Ishikawa (cell line): Measurements from ENCODE around the gene OR9G1.

Experiments used
- CREB1 ChIP-seq: IDR thresholded peaks from 2 replicates; pipeline ENCODE4 v1.6.1; 2012; ENCODE audit warnings: low read depth
- EGR1 ChIP-seq: IDR thresholded peaks from 2 replicates; pipeline ENCODE4 v1.6.1; 2012
- EP300 ChIP-seq: IDR thresholded peaks from 2 replicates; pipeline ENCODE4 v1.6.1; 2012; ENCODE audit warnings: borderline replicate concordance
- FOXM1 ChIP-seq: IDR thresholded peaks from 2 replicates; pipeline ENCODE4 v1.6.1; 2012; ENCODE audit warnings: low read depth, borderline replicate concordance
- NFIC ChIP-seq: IDR thresholded peaks from 2 replicates; pipeline ENCODE4 v1.6.1; 2012
- RAD21 ChIP-seq: IDR thresholded peaks from 2 replicates; pipeline ENCODE4 v1.6.1; 2012; ENCODE audit warnings: low read depth
- TAF1 ChIP-seq: IDR thresholded peaks from 2 replicates; pipeline ENCODE4 v1.6.1; 2012; ENCODE audit warnings: low read depth, mild to moderate bottlenecking
- TEAD4 ChIP-seq: IDR thresholded peaks from 2 replicates; pipeline ENCODE4 v1.6.1; 2012
- USF1 ChIP-seq: IDR thresholded peaks from 2 replicates; pipeline ENCODE4 v1.6.1; 2012
- TF ChIP-seq, protein P1 (sequence below): IDR thresholded peaks from 2 replicates; pipeline ENCODE4 v1.6.1; 2012; ENCODE audit warnings: low read depth, mild to moderate bottlenecking
- TF ChIP-seq, protein P2 (sequence below): IDR thresholded peaks from 2 replicates; pipeline ENCODE4 v1.6.1; 2012

- TF ChIP-seq USF1, result no peak
- TF ChIP-seq, protein P1, sequence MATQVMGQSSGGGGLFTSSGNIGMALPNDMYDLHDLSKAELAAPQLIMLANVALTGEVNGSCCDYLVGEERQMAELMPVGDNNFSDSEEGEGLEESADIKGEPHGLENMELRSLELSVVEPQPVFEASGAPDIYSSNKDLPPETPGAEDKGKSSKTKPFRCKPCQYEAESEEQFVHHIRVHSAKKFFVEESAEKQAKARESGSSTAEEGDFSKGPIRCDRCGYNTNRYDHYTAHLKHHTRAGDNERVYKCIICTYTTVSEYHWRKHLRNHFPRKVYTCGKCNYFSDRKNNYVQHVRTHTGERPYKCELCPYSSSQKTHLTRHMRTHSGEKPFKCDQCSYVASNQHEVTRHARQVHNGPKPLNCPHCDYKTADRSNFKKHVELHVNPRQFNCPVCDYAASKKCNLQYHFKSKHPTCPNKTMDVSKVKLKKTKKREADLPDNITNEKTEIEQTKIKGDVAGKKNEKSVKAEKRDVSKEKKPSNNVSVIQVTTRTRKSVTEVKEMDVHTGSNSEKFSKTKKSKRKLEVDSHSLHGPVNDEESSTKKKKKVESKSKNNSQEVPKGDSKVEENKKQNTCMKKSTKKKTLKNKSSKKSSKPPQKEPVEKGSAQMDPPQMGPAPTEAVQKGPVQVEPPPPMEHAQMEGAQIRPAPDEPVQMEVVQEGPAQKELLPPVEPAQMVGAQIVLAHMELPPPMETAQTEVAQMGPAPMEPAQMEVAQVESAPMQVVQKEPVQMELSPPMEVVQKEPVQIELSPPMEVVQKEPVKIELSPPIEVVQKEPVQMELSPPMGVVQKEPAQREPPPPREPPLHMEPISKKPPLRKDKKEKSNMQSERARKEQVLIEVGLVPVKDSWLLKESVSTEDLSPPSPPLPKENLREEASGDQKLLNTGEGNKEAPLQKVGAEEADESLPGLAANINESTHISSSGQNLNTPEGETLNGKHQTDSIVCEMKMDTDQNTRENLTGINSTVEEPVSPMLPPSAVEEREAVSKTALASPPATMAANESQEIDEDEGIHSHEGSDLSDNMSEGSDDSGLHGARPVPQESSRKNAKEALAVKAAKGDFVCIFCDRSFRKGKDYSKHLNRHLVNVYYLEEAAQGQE, result no peak
- TF ChIP-seq TAF1, result no peak
- no peak for TF ChIP-seq RAD21
- TF ChIP-seq CREB1, result no peak
- TF ChIP-seq, protein P2, sequence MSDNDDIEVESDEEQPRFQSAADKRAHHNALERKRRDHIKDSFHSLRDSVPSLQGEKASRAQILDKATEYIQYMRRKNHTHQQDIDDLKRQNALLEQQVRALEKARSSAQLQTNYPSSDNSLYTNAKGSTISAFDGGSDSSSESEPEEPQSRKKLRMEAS, result no peak
- TF ChIP-seq NFIC, result no peak
- no peak for TF ChIP-seq TEAD4
- TF ChIP-seq FOXM1, result no peak
- no peak for TF ChIP-seq EP300
- TF ChIP-seq EGR1, result no peak
These were observed 7.6 kb downstream of the OR9G1 start for GRCh38 chr11:56706486-56706885.
